HG03175 (cell line): ENCODE data around the gene FAM227A.

ENCODE experiments used
- ATAC-seq: cut with Tn5 transposase; IDR thresholded peaks from one replicate; pipeline ENCODE4 v1.9.1; 2021; ENCODE audit warnings: mild to moderate bottlenecking, moderate library complexity; ENCODE audit not compliant: unreplicated experiment

The FAM227A gene

DNA sequence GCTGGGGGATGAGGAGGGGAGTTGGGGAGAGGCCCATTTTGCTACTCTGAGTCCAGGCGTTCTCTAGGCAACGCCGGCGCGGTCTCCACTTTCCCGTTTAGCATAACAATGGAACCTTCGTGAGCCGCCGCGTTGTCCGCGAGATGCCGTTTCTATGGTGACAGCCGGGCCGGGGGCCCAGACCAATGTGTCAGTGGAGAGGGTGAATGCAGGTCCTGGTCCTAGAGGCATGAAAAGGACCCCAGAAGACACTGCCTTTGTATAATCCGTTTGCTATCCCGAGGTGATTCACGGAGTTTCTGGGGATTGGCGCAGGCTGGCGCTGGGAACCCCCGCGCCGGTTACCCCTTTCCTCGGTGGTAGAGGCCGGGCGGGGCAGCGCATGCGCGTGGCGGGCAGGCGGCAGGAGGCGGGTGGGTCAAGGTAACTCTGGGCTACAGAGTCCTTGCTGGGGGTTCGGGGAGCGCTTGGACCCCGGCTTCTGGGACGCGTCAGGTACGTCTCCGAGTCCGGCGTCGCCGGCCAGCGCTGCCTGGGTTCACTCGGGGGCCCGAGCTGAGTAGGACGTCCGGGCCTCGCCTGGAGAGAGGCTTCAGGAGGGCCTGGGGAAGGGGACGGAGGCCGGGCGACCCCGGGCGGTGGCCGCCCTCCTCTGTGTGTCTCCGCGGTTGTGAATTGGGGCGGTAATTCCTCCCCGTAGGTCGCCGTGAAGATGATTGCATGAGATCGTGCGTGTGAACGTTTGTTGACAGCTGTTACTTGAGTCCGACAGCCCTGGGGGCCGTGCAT lies at the start of gene FAM227A, which contains the start of gene CBY1:
FAM227A (minus strand) TSS at position 137 of the 789 bp plus-strand sequence. CDS start 6,224 bp downstream, outside the sequence.
CBY1 (plus strand) TSS at position 383 of the 789 bp plus-strand sequence. CDS start 11,417 bp downstream, outside the sequence.
- peak; percentile 81 for ATAC-seq

DNA sequence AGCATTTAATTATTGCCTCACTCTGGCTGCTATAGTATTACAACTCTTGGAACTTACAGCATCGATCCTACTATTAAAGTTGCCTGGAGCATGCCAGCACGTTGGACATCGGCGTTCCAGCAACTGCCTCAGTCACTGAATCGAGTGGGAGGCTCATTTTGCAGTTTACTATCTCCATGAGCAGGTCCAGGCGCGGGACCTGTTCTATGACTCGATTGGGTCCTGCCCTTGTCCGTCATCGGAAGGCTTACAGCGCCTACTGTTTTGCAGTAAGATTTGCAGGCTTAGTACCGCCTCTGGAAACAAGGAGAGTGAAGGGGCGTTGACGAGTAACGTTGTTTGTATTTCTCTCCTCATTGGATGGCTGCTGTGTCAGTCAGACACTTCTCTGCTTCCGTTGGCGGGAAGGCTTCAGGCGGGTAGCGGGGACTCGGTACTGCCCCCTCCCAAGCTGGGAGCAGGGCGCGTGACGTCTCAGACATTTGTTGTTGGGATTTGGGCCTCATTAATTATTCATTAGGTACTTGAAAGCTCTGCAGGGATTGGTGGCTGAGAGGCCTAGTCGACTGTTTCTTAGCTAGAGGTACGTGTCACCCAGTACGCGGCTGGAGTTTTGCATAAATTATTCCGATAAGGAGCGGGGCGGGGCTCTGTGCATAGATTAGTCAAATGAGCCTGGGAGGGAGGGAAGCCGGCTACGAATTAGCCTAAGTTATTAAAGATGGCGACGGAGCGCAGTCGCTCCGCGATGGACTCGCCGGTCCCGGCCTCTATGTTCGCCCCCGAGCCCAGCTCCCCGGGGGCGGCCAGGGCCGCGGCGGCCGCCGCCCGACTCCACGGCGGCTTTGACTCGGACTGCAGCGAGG lies 49.3 kb upstream of the FAM227A start, which contains the start of gene GTPBP1:
GTPBP1 (plus strand) TSS at position 710 of the 866 bp plus-strand sequence; CDS start at position 722, 12 bp downstream.
- ATAC-seq: peak; percentile 77

DNA sequence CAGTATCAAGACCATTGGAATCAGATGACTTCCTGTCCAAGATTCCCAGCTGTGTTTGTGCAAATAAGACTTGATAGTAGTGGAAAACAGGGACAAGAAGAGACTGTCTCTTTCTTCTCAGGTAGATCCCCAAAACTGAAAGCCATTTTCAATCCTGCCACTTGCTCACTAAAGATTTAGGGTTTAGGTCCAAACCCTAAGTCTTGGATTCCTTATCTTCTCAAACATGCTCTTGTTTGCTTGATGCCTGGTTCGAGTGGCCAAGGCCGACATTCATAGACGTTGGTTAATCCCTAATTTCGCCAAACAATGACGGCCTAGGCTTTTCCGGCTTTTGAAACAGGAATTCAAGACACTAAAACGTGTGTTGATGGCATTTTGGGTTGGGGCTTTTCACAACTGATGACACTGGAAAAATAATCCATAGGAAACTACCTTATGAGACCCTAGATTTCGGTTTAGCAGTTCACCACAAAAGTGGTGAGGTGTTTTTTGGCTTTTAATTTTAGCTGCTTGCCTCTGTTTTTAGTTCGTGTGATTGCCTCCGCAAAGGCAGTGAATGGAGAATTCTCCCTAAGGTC lies 48.6 kb upstream of the FAM227A start:
- ATAC-seq: no peak

DNA sequence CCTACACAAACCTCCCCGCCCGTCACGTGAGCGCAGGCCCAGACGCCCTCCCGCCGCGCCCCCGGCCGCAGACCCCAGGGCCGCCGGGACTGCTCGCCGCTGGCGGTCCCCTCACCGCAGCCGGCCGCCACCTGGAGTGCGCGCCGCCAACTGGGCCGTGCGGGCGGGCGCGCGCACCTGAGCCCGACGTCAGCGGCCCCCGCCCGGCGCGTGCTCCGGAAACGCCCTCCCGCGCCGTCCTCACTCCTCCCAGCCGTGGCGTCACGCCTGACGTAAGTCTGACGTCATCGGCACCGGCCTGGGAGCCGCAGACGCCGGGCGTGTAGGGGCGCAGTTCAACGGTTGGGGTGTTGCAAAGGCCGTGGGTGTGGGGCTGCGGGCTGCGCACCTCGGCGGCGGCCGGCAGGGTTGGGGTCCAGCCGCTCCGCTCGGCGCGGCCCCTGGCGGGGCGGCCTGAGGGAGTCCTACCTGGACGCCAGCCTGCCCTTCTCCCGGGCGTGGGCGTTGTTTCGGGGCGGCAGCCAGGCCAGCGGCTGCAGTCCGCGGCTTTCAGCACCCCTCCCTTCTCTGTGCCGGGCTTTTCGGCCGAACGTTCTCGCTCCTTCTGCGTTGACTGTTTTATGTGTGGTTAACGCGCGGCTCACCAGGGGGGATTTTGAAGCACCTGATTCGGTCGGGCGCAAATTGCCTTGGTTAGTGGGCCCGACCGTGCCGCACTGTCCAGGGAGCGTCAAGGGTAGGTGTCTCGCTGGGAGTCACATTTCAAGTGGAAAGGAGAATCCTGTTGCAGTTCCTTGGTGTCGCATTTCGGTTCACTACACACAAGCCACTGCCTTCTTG lies 44.8 kb upstream of the FAM227A start, which contains the start of gene JOSD1:
JOSD1 (minus strand) TSS at position 155 of the 840 bp plus-strand sequence. CDS start 956 bp downstream, outside the sequence.
- ATAC-seq: peak; percentile 41

DNA sequence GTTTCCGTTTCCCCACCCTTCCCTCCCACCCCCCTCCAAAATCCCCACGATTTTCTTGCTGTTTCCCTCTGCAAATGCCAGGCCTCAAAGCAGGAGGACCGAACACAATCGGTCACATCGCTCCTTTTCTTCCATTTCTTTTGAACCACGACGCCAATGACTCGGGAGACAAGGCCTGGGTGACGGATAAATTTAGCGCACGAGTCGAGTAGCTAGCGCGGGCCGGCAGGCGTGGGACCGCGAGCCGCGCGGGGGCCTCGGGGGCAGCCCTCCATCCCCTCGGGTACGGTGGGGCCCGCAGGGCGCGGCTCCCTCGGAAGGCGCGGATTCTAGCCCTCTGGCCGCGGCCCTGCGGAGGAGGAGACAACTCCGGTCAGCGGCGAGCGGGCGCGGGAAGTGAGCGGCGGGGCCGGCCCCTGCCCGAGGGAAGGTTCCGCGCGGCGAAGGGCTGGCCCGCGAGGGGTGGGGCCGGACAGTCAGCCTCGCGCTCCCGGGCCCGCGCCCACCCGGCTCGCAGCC lies 44.1 kb upstream of the FAM227A start:
- peak; percentile 21 for ATAC-seq

DNA sequence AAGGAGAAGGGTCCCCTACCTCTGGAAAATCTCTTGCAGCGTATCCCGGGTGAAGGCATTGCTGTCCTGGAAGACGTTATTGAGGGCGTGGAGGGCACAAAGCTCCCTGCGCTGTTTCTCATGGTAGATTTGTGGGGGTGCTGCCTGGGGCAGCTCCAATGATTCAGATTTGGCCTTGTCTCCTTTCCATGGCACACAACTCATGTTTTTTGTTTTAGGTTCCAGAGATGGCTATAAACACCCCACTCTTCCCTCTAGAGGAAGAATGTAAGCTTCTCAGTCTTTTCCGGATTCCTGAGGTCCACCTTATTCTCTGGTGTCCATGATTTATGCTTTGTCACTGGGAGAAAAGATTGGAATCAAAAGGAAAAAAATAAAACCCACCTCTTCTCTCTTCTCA lies 43.6 kb upstream of the FAM227A start:
- no peak for ATAC-seq

DNA sequence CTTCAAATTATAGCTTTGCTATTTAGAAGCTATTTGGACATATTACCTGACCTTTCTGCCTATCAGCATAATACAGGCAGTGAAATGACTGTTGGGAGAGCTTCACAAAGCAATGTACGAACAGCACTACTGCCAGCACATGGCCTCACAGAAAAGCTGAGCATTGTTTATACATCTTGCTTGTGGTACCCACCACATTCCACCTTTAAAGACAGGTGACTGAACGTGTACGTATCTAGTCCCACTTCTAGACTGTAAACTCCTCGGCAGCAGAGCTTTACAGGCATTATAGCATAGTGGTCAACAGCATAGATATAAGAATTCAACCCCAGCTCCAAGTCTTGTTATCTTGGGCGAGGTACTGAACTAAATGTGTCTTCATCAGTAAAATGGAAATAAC lies 43.0 kb upstream of the FAM227A start:
- ATAC-seq: no peak

DNA sequence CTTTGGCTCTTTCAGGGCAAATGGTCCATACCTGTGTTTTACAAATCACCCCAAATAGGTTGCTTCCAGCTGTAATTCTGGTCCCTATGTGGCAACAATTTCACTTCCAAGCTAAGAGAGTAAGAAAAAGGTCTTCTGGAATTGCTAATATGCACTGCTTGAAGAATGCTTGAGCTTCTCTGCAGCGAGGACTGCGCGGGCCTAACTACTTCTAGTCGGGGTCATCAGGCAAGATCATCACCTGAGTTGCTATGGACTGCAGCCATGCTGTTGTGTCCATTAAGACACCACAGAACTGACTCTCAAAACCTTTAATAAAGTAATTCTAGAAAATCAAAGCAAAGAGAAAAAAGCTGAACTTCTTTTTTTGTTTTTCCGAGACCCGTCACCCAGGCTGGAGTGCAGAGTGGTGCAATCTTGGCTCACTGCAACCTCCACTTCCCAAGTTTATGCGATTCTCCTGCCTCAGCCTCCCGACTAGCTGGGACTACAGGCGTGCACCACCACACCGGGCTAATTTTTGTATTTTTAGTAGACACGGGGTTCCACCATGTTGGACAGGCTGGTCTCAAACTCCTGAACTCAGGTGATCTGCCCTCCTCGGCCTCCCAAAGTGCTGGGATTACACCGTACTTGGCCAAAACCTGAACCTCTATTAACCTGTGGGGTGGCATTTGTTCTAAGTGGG lies 42.4 kb upstream of the FAM227A start:
- ATAC-seq: no peak

DNA sequence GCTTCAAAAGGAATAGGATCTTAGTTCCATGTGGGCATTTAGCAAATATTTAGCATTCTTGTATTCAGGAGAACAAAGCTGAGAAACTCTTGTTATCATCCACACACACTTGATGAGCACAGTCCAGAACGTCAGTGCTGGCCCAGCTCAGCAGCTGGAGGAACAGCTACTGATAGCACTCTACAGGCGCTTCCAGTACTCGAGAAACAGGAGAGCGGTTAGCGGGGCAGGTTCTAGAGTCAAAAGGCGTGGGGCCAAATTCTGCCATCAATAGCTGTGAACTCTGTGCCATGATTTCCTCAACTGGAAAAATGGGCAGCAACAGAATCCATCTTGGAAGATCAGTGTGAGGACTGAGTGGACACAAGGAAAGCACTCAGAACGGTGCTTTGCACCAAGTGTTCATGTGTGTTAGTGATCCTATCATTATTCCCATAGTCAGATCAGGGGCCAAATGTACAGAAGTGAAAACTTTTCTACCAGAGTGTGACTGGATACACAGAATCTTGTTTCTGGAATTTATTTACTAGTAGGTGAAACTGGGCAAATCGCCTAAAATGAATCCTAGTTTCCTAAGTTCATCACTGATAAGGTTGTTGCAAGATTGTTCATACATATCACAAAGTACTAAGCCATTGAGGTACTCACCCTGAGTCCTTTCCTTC lies 41.4 kb upstream of the FAM227A start:
- ATAC-seq: no peak

DNA sequence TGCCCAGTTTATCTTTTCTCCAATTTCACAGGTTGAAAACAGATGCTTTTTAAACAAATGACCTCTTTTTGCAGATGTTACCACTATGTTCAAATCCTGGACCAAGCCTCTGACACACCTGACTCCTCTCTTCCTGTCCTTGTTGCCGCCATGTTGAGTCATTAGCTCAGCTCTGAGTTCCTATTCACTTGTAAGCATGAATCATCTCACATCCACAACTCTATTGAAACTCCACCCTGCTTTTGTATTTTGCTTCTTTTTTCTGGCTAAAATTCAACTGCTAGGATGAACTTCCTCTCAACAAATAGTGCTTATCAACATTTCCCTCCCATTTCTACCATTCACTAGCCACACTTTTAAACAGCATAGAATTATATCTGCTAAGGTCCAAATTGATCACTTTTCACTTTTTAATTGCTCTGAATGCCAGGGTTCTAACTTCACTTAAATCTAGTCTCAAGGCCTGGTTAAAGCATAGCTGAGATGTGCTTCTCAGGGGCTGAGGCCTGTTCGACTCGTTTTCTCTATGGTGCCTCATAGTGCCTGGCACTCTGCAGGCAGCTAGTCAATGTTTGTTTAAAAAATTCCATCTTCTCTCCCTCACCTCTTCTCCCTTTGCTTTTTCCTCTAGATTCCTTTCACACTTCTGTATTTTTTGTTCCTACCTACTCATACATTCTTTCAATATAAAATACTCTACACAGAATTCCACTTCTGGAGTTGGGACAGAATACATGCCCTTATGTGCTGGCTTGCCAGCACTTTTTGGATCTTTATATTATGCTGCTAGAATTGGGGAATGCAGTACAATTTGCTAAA lies 40.6 kb upstream of the FAM227A start:
- no peak for ATAC-seq

DNA sequence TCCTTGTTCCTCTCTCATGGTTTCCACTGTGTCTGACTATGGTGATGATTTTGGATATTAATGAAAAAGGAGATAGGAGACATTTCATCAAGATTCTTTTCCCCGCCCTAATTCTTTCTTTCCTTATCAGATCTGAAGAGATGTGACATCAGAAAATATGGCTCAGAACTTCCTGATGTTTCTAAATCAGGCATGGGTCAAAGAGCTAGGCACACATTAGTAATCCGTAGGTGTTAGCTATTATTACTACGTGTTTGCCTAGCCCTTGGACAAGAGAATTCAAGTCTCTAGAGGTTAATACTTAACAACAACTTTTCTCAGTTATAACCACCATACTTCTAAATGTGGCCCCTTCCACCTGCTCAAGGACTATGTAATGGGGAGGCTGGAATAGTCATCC lies 38.7 kb upstream of the FAM227A start:
- ATAC-seq: no peak

DNA sequence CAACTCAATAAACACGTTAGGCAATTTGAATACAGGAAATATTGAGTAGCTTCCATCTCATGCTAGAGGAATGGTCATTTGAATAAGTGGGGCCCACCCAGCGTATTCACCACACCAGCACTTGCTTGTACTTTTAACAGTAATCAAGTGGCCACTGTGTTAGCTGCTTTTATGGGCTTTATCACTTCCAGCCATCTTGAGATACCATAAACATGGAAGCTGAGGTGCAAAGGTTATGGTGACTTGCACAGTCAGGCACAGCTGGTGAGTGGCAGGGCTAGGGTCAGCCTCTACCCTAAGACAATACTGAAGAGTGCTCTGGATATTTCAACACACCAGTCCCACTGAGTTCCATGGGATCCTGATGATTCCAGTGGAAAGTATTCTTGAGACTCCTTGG lies 37.9 kb upstream of the FAM227A start:
- ATAC-seq: no peak

DNA sequence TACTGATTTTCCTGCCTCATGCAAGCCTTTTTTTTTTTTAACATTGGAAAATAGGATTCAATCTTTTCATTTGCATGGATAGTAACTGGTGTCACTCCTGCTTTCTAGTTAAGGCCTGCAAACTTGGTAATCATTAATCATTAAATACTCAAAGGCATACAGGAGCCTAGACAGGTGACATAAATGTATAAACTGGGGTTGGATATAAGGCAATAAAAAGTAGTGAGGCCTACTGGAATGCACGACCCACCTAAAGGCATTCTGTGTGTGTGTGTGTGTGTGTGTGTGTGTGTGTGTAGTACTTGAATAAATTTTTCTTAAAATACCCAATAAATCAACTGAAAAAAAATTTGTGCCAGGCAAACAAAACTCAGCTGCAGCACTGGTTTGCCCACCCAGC lies 33.5 kb upstream of the FAM227A start:
- ATAC-seq: no peak

DNA sequence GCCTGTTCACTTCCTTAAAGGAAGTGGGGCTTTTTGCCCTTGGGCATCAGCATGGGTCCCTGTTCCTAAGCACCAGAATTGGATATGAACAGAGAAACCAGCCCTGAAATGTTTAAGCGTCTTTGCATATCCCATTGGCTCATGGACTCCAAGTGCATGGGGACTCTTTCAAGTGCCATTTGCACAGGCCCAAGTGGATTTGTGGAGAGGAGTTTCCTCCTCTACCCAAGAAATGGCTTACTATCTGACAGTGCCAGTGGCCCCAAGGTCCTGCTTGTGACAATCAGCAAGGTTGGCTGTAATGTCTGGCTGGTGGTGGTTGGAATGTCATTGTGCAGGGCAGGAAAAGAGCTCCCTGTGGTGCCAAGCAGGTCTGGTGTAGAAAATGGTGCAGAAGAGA lies 29.6 kb upstream of the FAM227A start:
- no peak for ATAC-seq

DNA sequence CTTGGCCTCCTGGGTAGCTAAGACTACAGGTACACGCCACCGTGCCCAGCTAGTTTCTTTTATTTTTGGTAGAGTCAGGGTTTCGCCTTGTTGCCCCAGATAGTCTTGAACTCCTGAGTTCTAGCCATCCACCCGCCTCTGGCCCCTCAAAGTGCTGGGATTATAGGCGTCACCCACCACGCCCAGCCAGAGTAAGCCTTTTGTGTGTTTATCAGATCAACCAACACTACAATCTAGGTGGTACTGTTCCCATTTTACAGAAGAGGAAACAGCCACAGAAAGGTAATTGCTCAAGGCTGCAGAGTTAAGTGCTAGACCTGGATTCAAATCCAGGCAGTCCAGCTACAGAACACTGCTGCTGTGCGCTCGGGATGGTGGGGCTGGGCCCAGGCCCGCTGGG lies 28.7 kb upstream of the FAM227A start:
- no peak for ATAC-seq

DNA sequence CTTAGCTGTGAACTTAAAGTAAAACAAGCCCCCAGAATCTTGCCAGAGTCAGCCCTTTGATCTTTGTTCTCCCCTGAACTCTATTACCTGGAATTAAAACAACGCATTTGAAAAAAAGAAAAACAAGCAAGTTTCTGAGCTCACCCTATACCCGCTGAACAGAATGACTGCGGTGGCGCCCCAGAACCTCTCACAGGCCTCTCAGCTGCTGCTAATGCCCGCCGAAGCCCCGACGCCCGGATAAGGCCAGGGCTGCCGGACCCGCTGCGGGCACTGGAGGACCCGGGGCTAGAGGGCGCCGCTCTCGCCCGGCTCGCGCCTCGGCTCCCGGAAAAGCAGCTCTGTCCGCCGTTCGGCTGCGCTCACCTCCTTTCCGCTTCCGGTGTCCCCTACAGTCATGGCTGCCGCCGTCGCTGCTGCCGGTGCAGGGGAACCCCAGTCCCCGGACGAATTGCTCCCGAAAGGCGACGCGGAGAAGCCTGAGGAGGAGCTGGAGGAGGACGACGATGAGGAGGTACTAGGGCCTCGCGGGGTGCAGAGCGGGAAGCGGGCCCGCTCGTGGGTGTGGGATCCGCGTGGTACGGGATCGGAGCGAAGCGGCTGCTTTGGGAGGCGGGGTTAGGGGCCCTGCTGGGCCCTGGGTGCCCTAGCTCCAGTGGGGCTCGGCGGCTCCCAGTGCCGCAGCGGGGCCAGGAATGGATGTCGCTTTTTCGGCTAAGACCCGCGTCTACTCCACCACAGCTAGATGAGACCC lies 25.6 kb upstream of the FAM227A start, which contains the start of gene TOMM22:
TOMM22 (plus strand) TSS at position 376 of the 754 bp plus-strand sequence; CDS start at position 398, 22 bp downstream.
- peak; percentile 95 for ATAC-seq

DNA sequence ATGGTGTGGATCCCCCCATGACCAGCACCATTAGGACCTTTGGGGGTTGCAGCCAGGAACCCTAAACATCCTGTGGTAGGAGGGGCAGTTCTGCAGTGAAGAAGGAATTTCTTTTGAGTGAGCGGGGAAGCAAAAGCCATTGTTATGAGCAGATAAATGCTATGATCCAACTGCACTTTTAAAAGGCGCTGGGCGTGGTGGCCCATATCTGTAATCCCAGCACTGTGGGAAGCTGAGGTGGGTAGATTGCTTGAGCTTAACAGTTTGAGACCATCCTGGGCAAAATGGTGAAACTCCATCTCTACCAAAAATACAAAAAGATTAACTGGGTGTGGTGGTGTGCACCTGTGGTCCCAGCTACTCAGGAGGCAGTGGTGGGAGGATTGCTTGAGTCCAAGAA lies 19.6 kb upstream of the FAM227A start:
- ATAC-seq: no peak
